HUDEP-2 (cell line): Measurements from ENCODE around the gene STAT5A.

ENCODE experiments used
- DNase-seq, 76 experiments: peaks; one replicate each; lab custom pipeline; 2025; ENCODE audit not compliant: unreplicated experiment in 76 of 76; lab: John Stamatoyannopoulos, UW

Gene STAT5A

GRCh38 chr17:42266918-42267766, 21.2 kb upstream of the STAT5A start:
- peak in 42 of 76 experiments; percentile 7 to 76 (median 55) for DNase-seq

- DNase-seq: no peak
Measured at GRCh38 chr17:42268236-42268635, 20.1 kb upstream of the STAT5A start.

- no peak for DNase-seq
Measured at GRCh38 chr17:42270170-42270535, 18.1 kb upstream of the STAT5A start.

- DNase-seq: no peak
Measured at GRCh38 chr17:42270596-42270995, 17.7 kb upstream of the STAT5A start.

GRCh38 chr17:42271006-42271778, 17.1 kb upstream of the STAT5A start:
- no peak for DNase-seq

- DNase-seq: no peak
Measured at GRCh38 chr17:42271779-42272035, 16.6 kb upstream of the STAT5A start.

GRCh38 chr17:42272162-42272907, 16.0 kb upstream of the STAT5A start:
- no peak for DNase-seq

GRCh38 chr17:42273474-42274252, 14.6 kb upstream of the STAT5A start:
- DNase-seq: no peak

- DNase-seq: no peak
Measured at GRCh38 chr17:42274253-42274542, 14.1 kb upstream of the STAT5A start.

- DNase-seq: no peak
Measured at GRCh38 chr17:42274812-42275526, 13.3 kb upstream of the STAT5A start.

- DNase-seq: peak in 31 of 76 experiments; percentile 10 to 48 (median 28)
Measured at GRCh38 chr17:42275527-42276358, 12.6 kb upstream of the STAT5A start.

- peak in 51 of 76 experiments; percentile 10 to 71 (median 47) for DNase-seq
Measured at GRCh38 chr17:42276359-42276608, 12.0 kb upstream of the STAT5A start, which contains the start of gene STAT5B. TSS of gene STAT5B (minus strand) at chr17:42276391. CDS start at chr17:42232127, 44,264 bp downstream.

GRCh38 chr17:42276609-42277341, 11.5 kb upstream of the STAT5A start:
- DNase-seq: peak in 60 of 76 experiments; percentile 11 to 79 (median 42)

- no peak for DNase-seq
Measured at GRCh38 chr17:42277342-42277712, 11.0 kb upstream of the STAT5A start.

GRCh38 chr17:42279776-42280630, 8.3 kb upstream of the STAT5A start:
- DNase-seq: no peak

- no peak for DNase-seq
Measured at GRCh38 chr17:42281571-42282096, 6.7 kb upstream of the STAT5A start.

- DNase-seq: no peak
Measured at GRCh38 chr17:42282478-42283080, 5.7 kb upstream of the STAT5A start.
